ENCODE results near the gene CRIP2. TPM values are rescaled to one million over a fixed set of nuclear protein-coding genes. Genes with fewer than 3 reads are reported as not detected.

The CRIP2 gene
- polyA plus RNA-seq, 12 donors = 132 to 277 (median 183) TPM; not detected in 1

- no peak for DNase-seq
Measured at GRCh38 chr14:105525326-105525725, 50.7 kb downstream of the CRIP2 start.

- DNase-seq = no peak
Measured at GRCh38 chr14:105525861-105526775, 51.5 kb downstream of the CRIP2 start, which contains the start of gene TMEM121. Gene TMEM121, plus strand, starts transcription at chr14:105526583. Its CDS starts 2,252 bp downstream, at chr14:105528835.

GRCh38 chr14:105526776-105527380, 52.3 kb downstream of the CRIP2 start:
- no peak for DNase-seq

- no peak for DNase-seq
Measured at GRCh38 chr14:105527381-105527825, 52.8 kb downstream of the CRIP2 start.

- DNase-seq = peak; percentile 83
Measured at GRCh38 chr14:105527826-105528585, 53.4 kb downstream of the CRIP2 start.

- no peak for DNase-seq
Measured at GRCh38 chr14:105528586-105529318, 54.1 kb downstream of the CRIP2 start.

GRCh38 chr14:105529319-105529568, 54.6 kb downstream of the CRIP2 start:
- no peak for DNase-seq

Other genes with a start within 250 kb of the CRIP2 start
- gene BTBD6, start 226.3 kb upstream of the CRIP2 start, polyA plus RNA-seq (ENCODE audit: insufficient read length in 12 of 12) = 10 to 100 TPM in 11 of 12 donors, not detected in 1; 26.5 to 43.9 (median 36.3) TPM
- gene BRF1, start 173.8 kb upstream of the CRIP2 start, polyA plus RNA-seq (ENCODE audit: insufficient read length in 12 of 12) = 10 to 100 TPM in 11 of 12 donors, not detected in 1; 19.7 to 28.2 (median 21.4) TPM
- 100 to 1,000 TPM in 1 of 12 donors, 10 to 100 TPM in 10, not detected in 1; 67.5 to 107 (median 84.6) TPM for gene PACS2, start 160.1 kb upstream of the CRIP2 start, polyA plus RNA-seq (ENCODE audit: insufficient read length in 12 of 12)
- 1 to 10 TPM in 5 of 12 donors, under 1 TPM in 5, not detected in 2; 0.11 to 2.3 (median 0.94) TPM for gene TEX22, start 76.3 kb upstream of the CRIP2 start, polyA plus RNA-seq (ENCODE audit: insufficient read length in 12 of 12)
- gene MTA1, start 55.0 kb upstream of the CRIP2 start, polyA plus RNA-seq (ENCODE audit: insufficient read length in 12 of 12) = 100 to 1,000 TPM in 2 of 12 donors, 10 to 100 TPM in 9, not detected in 1; 63.7 to 114 (median 75.3) TPM
- gene CRIP1, start 12.1 kb downstream of the CRIP2 start, polyA plus RNA-seq (ENCODE audit: insufficient read length in 12 of 12) = 10 to 100 TPM in 11 of 12 donors, not detected in 1; 23.4 to 90.6 (median 40.0) TPM
- gene TEDC1, start 16.4 kb downstream of the CRIP2 start, polyA plus RNA-seq (ENCODE audit: insufficient read length in 12 of 12) = 1 to 10 TPM in 10 of 12 donors, not detected in 2; 2.2 to 7.1 (median 5.3) TPM
- 1 to 10 TPM in 10 of 12 donors, not detected in 2; 1.0 to 3.1 (median 1.5) TPM for gene TMEM121, start 51.8 kb downstream of the CRIP2 start, polyA plus RNA-seq (ENCODE audit: insufficient read length in 12 of 12)